GM12872 (cell line): ENCODE measurements around the gene GRK6.

Source experiments
- CTCF ChIP-seq: IDR thresholded peaks from 3 replicates; pipeline ENCODE4 v1.5.1; 2011; ENCODE audit warnings: low read depth, mild to moderate bottlenecking, low read length, moderate library complexity; ENCODE audit not compliant: insufficient read depth

The GRK6 gene

GRCh38 chr5:177430972-177431316 is 4.5 kb downstream of the GRK6 start:
- no peak for TF ChIP-seq CTCF

- no peak for TF ChIP-seq CTCF
These were observed 5.1 kb downstream of the GRK6 start for GRCh38 chr5:177431317-177432142.

GRCh38 chr5:177432143-177432838 is 5.8 kb downstream of the GRK6 start:
- TF ChIP-seq CTCF = no peak

- no peak for TF ChIP-seq CTCF
These were observed 6.6 kb downstream of the GRK6 start for GRCh38 chr5:177432839-177433657.

GRCh38 chr5:177433658-177434217 is 7.3 kb downstream of the GRK6 start:
- TF ChIP-seq CTCF = no peak

- TF ChIP-seq CTCF = no peak
These were observed 8.0 kb downstream of the GRK6 start for GRCh38 chr5:177434437-177434836.
